ENCODE results near the gene RIPOR1.

The RIPOR1 gene

GRCh38 chr16:67579686-67580085 lies 51.1 kb downstream of the RIPOR1 start:
- H3K27ac ChIP-seq, result no peak overlapping the region
- no peak for TF ChIP-seq ZFX (IDR thresholded peaks at IDR 0.05)
- TF ChIP-seq, protein P1, sequence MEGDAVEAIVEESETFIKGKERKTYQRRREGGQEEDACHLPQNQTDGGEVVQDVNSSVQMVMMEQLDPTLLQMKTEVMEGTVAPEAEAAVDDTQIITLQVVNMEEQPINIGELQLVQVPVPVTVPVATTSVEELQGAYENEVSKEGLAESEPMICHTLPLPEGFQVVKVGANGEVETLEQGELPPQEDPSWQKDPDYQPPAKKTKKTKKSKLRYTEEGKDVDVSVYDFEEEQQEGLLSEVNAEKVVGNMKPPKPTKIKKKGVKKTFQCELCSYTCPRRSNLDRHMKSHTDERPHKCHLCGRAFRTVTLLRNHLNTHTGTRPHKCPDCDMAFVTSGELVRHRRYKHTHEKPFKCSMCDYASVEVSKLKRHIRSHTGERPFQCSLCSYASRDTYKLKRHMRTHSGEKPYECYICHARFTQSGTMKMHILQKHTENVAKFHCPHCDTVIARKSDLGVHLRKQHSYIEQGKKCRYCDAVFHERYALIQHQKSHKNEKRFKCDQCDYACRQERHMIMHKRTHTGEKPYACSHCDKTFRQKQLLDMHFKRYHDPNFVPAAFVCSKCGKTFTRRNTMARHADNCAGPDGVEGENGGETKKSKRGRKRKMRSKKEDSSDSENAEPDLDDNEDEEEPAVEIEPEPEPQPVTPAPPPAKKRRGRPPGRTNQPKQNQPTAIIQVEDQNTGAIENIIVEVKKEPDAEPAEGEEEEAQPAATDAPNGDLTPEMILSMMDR (conservative IDR thresholded peaks at IDR 0.05), result no peak

GRCh38 chr16:67580202-67580601 lies 51.6 kb downstream of the RIPOR1 start:
- no peak for TF ChIP-seq ZFX (IDR thresholded peaks at IDR 0.05)
- TF ChIP-seq, protein P1 (conservative IDR thresholded peaks at IDR 0.05), result no peak
- no peak overlapping the region for H3K27ac ChIP-seq

DNA sequence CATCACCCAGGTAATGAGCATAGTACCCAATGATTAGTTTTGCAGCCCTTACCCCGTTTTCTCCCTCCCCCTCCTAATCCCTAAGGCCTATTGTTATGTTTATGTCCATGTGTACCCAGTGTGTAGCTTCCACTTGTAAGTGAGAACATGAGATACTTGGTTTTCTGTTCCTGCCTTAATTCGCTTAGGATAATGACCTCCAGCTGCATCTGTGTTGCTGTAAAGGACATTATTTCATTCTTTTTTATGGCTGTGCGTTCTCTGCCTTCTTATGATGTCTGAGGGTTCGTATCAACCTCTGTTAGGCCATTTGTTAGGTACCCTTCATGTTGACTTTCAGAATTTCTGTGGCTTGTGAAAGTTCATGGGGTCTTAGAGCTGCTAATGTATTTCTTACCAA lies 64.7 kb downstream of the RIPOR1 start:
- H3K27ac ChIP-seq, result no peak overlapping the region
- TF ChIP-seq, protein P1 (conservative IDR thresholded peaks at IDR 0.05), result no peak
- no peak for TF ChIP-seq ZFX (IDR thresholded peaks at IDR 0.05)

- TF ChIP-seq, protein P1 (conservative IDR thresholded peaks at IDR 0.05), result no peak
- TF ChIP-seq ZFX (IDR thresholded peaks at IDR 0.05), result no peak
- no peak overlapping the region for H3K27ac ChIP-seq
Observed at GRCh38 chr16:67593701-67594100, 65.1 kb downstream of the RIPOR1 start.

- TF ChIP-seq ZFX (IDR thresholded peaks at IDR 0.05), result no peak
- TF ChIP-seq, protein P1 (conservative IDR thresholded peaks at IDR 0.05), result no peak
- no peak overlapping the region for H3K27ac ChIP-seq
Observed at GRCh38 chr16:67594256-67594915, 65.8 kb downstream of the RIPOR1 start.

DNA sequence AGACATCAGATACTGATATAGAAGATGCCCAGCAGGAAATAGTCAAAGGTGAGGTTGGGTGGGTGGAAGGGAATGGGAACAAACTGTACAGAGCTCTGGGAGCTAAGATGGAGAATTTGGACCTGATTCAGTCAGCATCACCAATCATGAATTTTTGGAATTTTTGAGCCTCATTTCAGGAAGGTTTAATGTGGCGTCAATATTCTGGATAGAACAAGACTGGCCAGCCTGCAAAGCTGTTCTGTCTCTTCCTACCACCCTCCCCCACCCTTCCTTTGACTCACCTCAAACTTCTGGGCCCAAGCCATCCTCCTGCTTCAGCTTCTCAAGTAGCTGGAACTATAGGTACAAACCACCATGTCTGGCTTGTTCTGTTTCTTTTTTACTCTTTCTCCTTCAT lies 66.3 kb downstream of the RIPOR1 start:
- H3K27ac ChIP-seq, result no peak overlapping the region
- TF ChIP-seq ZFX (IDR thresholded peaks at IDR 0.05), result no peak
- TF ChIP-seq, protein P1 (conservative IDR thresholded peaks at IDR 0.05), result no peak
